Upper lobe of left lung (tissue), 6 donors: ENCODE data around the gene FAM120AOS. TPM values are rescaled to one million over a fixed set of nuclear protein-coding genes. Genes with fewer than 3 reads are reported as not detected.

ENCODE experiments used
- ATAC-seq, 2 donors: fragments of 200-7000 bp; cut with Tn5 transposase; one replicate each; pipeline ENCODE4 v1.9.1; 2022; ENCODE audit warnings: mild to moderate bottlenecking in 2 of 2, moderate library complexity in 2 of 2; ENCODE audit not compliant: low FRiP score in 2 of 2
- DNase-seq, 2 donors: peaks; one replicate each; pipeline ENCODE4 v3.0.0-alpha.2; 2019 to 2020
- H3K27ac ChIP-seq, 4 donors: fragments of 200-600 bp; sonication (generic); one replicate each; pipeline ENCODE4 v1.5.1; 2016 to 2019
- H3K27me3 ChIP-seq, 4 donors: fragments of 200-600 bp; sonication (generic); one replicate each; pipeline ENCODE4 v1.5.1; 2017 to 2019
- H3K36me3 ChIP-seq, 4 donors: fragments of 200-600 bp; sonication (generic); one replicate each; pipeline ENCODE4 v1.5.1; 2016 to 2019
- H3K4me1 ChIP-seq, 4 donors: fragments of 200-600 bp; sonication (generic); one replicate each; pipeline ENCODE4 v1.5.1; 2018 to 2019
- H3K4me3 ChIP-seq, 4 donors: fragments of 200-600 bp; sonication (generic); one replicate each; pipeline ENCODE4 v1.5.1; 2017 to 2019; ENCODE audit warnings: mild to moderate bottlenecking in 2 of 4, moderate library complexity in 1 of 4
- H3K9me3 ChIP-seq, 4 donors: fragments of 200-600 bp; sonication (generic); one replicate each; pipeline ENCODE4 v1.5.1; 2018 to 2019
- EP300 ChIP-seq, 4 donors: sonication (generic); formaldehyde crosslinking; IDR thresholded peaks; one replicate each; pipeline ENCODE4 v1.5.1; 2017; ENCODE audit warnings: antibody characterized with exemption in 4 of 4, control low read depth in 2 of 4
- POLR2A ChIP-seq, 4 donors: fragments of 450-650 bp; IDR thresholded peaks; one replicate each; pipeline ENCODE4 v1.5.1; 2016 to 2017; ENCODE audit warnings: antibody characterized with exemption in 4 of 4, mild to moderate bottlenecking in 2 of 4
- POLR2AphosphoS5 ChIP-seq, 2 donors: sonication (generic); formaldehyde crosslinking; IDR thresholded peaks; one replicate each; pipeline ENCODE4 v1.5.1; 2017; ENCODE audit warnings: antibody characterized with exemption in 2 of 2
- WGBS, 2 donors: methylation state at CpG; one replicate each; pipeline ENCODE4 v1.1.5; 2017 to 2018; 5-methylcytosine and 5-hydroxymethylcytosine counted together
- total RNA-seq, 6 donors: library from RNA; depleted of rRNA in 4 of 6; stranded (reverse); fragments of >200 nt in 4 of 6; gene quantifications; one replicate each; pipeline versions ENCODE4 v1.1.0 to v1.2.1, GENCODE V29; 2016 to 2021
- TF ChIP-seq, protein P1 (sequence below), 6 experiments: fragments of 450-650 bp in 4 of 6; fragments of 200-600 bp in 2 of 6; sonication (generic) in 2 of 6; IDR thresholded peaks; one replicate each; pipeline ENCODE4 v1.5.1; 2016 to 2019; ENCODE audit warnings: antibody characterized with exemption in 6 of 6
- donor health status: DM: no; HTN: no; CAD: no; lungs with moderate emphysema.
- donor health status: DM: no; HTN: yes; CAD: no; lungs with severe emphysema.

FAM120AOS gene
- total RNA-seq, 6 donors from 2014 or later, result 34.5 to 62.8 (median 47.9) TPM

GRCh38 chr9:93436218-93436617 lies 17.2 kb downstream of the FAM120AOS start:
- Histone ChIP-seq H3K27ac (no peak overlapping the region), H3K4me3 (no peak overlapping the region), H3K9me3 (no peaks in the 10 kb centered on the region), H3K36me3 (no peaks in the 10 kb centered on the region), H3K27me3 (no peaks in the 10 kb centered on the region), H3K4me1 (no peaks in the 10 kb centered on the region)
- no peak for DNase-seq
- TF ChIP-seq, protein P1, sequence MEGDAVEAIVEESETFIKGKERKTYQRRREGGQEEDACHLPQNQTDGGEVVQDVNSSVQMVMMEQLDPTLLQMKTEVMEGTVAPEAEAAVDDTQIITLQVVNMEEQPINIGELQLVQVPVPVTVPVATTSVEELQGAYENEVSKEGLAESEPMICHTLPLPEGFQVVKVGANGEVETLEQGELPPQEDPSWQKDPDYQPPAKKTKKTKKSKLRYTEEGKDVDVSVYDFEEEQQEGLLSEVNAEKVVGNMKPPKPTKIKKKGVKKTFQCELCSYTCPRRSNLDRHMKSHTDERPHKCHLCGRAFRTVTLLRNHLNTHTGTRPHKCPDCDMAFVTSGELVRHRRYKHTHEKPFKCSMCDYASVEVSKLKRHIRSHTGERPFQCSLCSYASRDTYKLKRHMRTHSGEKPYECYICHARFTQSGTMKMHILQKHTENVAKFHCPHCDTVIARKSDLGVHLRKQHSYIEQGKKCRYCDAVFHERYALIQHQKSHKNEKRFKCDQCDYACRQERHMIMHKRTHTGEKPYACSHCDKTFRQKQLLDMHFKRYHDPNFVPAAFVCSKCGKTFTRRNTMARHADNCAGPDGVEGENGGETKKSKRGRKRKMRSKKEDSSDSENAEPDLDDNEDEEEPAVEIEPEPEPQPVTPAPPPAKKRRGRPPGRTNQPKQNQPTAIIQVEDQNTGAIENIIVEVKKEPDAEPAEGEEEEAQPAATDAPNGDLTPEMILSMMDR (IDR thresholded peaks at IDR 0.05), result no peak
- TF ChIP-seq POLR2A (IDR thresholded peaks at IDR 0.05) (no peak), POLR2AphosphoS5 (IDR thresholded peaks at IDR 0.05) (no peak)
- 88 to 91% methylated on average over 6 of the region's 6 CpGs for WGBS, 2 donors
- no peak for ATAC-seq

DNA sequence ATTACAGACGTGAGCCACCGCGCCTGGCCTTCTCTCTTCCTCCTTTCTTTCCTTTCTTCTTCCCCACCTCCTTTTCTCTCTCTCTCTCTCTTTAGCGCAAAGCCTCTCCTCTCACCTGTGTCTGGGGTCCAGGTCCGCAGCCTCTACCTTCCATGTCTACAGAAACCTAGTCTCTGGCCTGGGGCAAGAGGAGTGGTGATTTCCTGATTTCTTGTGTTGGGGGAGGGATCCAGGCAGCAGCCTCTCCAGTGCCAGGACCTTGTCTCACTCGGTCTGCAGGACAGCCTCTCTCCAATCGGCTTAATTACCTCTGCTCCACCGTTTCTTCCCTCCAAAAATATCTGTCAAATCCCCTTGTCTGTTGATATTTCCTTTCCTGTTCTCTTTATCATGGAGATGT lies 18.0 kb downstream of the FAM120AOS start:
- H3K27ac ChIP-seq, result no peak overlapping the region

GRCh38 chr9:93434056-93434455 lies 19.3 kb downstream of the FAM120AOS start:
- Histone ChIP-seq H3K27ac (no peak overlapping the region), H3K36me3 (no peaks in the 10 kb centered on the region), H3K27me3 (no peaks in the 10 kb centered on the region), H3K9me3 (no peaks in the 10 kb centered on the region), H3K4me1 (no peaks in the 10 kb centered on the region), H3K4me3 (no peak overlapping the region)
- no peak for DNase-seq
- TF ChIP-seq POLR2A (IDR thresholded peaks at IDR 0.05) (no peak), EP300 (IDR thresholded peaks at IDR 0.05) (no peak), POLR2AphosphoS5 (IDR thresholded peaks at IDR 0.05) (no peak)
- TF ChIP-seq, protein P1 (IDR thresholded peaks at IDR 0.05), result no peak
- WGBS, 2 donors, result 87 to 91% methylated on average over 3 of the region's 3 CpGs
- no peak for ATAC-seq

More for the DNA sequence above, 18.0 kb downstream of the FAM120AOS start:
- WGBS, 2 donors, result 85 to 86% methylated on average over 8 of the region's 8 CpGs
- ATAC-seq, result no peak
- Histone ChIP-seq H3K9me3 (no peaks in the 10 kb centered on the region), H3K4me1 (no peaks in the 10 kb centered on the region), H3K4me3 (no peak overlapping the region), H3K27me3 (no peaks in the 10 kb centered on the region), H3K36me3 (no peaks in the 10 kb centered on the region)
- TF ChIP-seq POLR2A (IDR thresholded peaks at IDR 0.05), result no peak
- no peak for TF ChIP-seq EP300 (IDR thresholded peaks at IDR 0.05)
- no peak for TF ChIP-seq POLR2AphosphoS5 (IDR thresholded peaks at IDR 0.05)
- TF ChIP-seq, protein P1 (IDR thresholded peaks at IDR 0.05), result no peak
- DNase-seq, result no peak

- H3K9me3 ChIP-seq, result no peaks in the 10 kb centered on the region
- no peak overlapping the region for H3K4me3 ChIP-seq
- DNase-seq, result no peak
- H3K27me3 ChIP-seq, result no peaks in the 10 kb centered on the region
- no peaks in the 10 kb centered on the region for H3K4me1 ChIP-seq
- no peak overlapping the region for H3K27ac ChIP-seq
- H3K36me3 ChIP-seq, result no peaks in the 10 kb centered on the region
- 93 to 95% methylated on average over 1 of the region's 1 CpG for WGBS, 2 donors
- no peak for ATAC-seq
- TF ChIP-seq POLR2A (IDR thresholded peaks at IDR 0.05) (no peak), EP300 (IDR thresholded peaks at IDR 0.05) (no peak), POLR2AphosphoS5 (IDR thresholded peaks at IDR 0.05) (no peak)
- TF ChIP-seq, protein P1 (IDR thresholded peaks at IDR 0.05), result no peak
Measured at GRCh38 chr9:93432964-93433363, 20.4 kb downstream of the FAM120AOS start.

GRCh38 chr9:93431539-93432105 lies 21.8 kb downstream of the FAM120AOS start:
- WGBS, 2 donors, result 29 to 45% methylated on average over 5 of the region's 5 CpGs
- no peaks in the 10 kb centered on the region for H3K4me1 ChIP-seq

More at GRCh38 chr9:93431539-93432105, 21.8 kb downstream of the FAM120AOS start:
- TF ChIP-seq POLR2A (IDR thresholded peaks at IDR 0.05), result no peak
- TF ChIP-seq EP300 (IDR thresholded peaks at IDR 0.05), result no peak
- no peak for TF ChIP-seq POLR2AphosphoS5 (IDR thresholded peaks at IDR 0.05)
- TF ChIP-seq, protein P1 (IDR thresholded peaks at IDR 0.05), result no peak
- H3K4me3 ChIP-seq, result peak overlapping the region in 1 of 4 donors; percentile 10
- ATAC-seq, result no peak
- H3K27me3 ChIP-seq, result no peaks in the 10 kb centered on the region
- no peak overlapping the region for H3K27ac ChIP-seq
- no peaks in the 10 kb centered on the region for H3K9me3 ChIP-seq
- DNase-seq, result no peak
- H3K36me3 ChIP-seq, result no peaks in the 10 kb centered on the region
